Hepatocyte (in vitro differentiated cells): ENCODE measurements around the gene FLRT1.

Experiments used
- CTCF ChIP-seq: fragments of 200-600 bp; sonication (generic); IDR thresholded peaks from 2 replicates; pipeline ENCODE4 v1.5.1; 2016; ENCODE audit warnings: antibody characterized with exemption, mild to moderate bottlenecking; ENCODE audit not compliant: poor library complexity
- EZH2phosphoT487 ChIP-seq: fragments of 200-600 bp; sonication (generic); IDR thresholded peaks from one replicate; pipeline ENCODE4 v1.6.1; 2018; ENCODE audit warnings: antibody characterized with exemption, mild to moderate bottlenecking, low read depth, moderate library complexity; ENCODE audit not compliant: unreplicated experiment, severe bottlenecking

- no peak for TF ChIP-seq CTCF
- no peak for TF ChIP-seq EZH2phosphoT487
Observed at GRCh38 chr11:64014356-64014755, 21.4 kb upstream of the FLRT1 start.
